Endothelial cell of umbilical vein (primary cell): Measurements from ENCODE around the gene SEMA4A.

ENCODE experiments used
- CTCF ChIP-seq, 2 donors: IDR thresholded peaks; 1 replicate in 1 of 2; 2 replicates in 1 of 2; pipeline ENCODE4 v1.5.1; 2011; ENCODE audit warnings: low read length in 2 of 2, mild to moderate bottlenecking in 2 of 2, moderate library complexity in 2 of 2, control low read depth in 1 of 2, inconsistent platforms in 1 of 2, low read depth in 1 of 2; ENCODE audit not compliant: insufficient read depth in 1 of 2; ENCODE audit errors: extremely low read depth in 1 of 2
- EZH2 ChIP-seq: IDR thresholded peaks from 2 replicates; pipeline ENCODE4 v1.6.1; 2012; ENCODE audit warnings: borderline replicate concordance, low read depth, mild to moderate bottlenecking, moderate library complexity, low read length, inconsistent platforms; ENCODE audit not compliant: severe bottlenecking
- FOS ChIP-seq: IDR thresholded peaks from 2 replicates; pipeline ENCODE4 v1.6.1; 2011; ENCODE audit warnings: mild to moderate bottlenecking, low read length, moderate library complexity, borderline replicate concordance; ENCODE audit not compliant: insufficient read depth
- MAX ChIP-seq: IDR thresholded peaks from 2 replicates; pipeline ENCODE4 v1.6.1; 2011; ENCODE audit not compliant: insufficient read depth, insufficient read length
- MYC ChIP-seq: IDR thresholded peaks from one replicate; pipeline ENCODE4 v1.6.1; 2011; ENCODE audit warnings: mild to moderate bottlenecking, low read depth, low read length
- POLR2A ChIP-seq: IDR thresholded peaks from 2 replicates; pipeline ENCODE4 v1.6.1; 2012; ENCODE audit warnings: low read depth, mild to moderate bottlenecking, control low read depth, low read length

GRCh38 chr1:156198831-156199349 lies 45.5 kb downstream of the SEMA4A start:
- no peak for TF ChIP-seq POLR2A
- TF ChIP-seq CTCF (IDR thresholded peaks at IDR 0.05; ENCODE audit: extremely low read depth in 1 of 2, insufficient read depth in 1 of 2, low read depth in 1 of 2, low read length in 2 of 2) = no peak
- TF ChIP-seq MYC = no peak
- no peak for TF ChIP-seq FOS
- no peak for TF ChIP-seq EZH2
- no peak for TF ChIP-seq MAX
